ENCODE measurements around the gene C2orf68. TPM values are rescaled to one million over a fixed set of nuclear protein-coding genes. Genes with fewer than 3 reads are reported as not detected.
A peak's percentile ranks its signal among the peaks of the same experiment; 100 is the strongest.
"Not testable (repeated sequence)": the region's sequence is repeated elsewhere in the genome, so short reads cannot be mapped to it uniquely, and the experiment has no call there.

Gene C2orf68, protein sequence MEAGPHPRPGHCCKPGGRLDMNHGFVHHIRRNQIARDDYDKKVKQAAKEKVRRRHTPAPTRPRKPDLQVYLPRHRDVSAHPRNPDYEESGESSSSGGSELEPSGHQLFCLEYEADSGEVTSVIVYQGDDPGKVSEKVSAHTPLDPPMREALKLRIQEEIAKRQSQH
- total RNA-seq: 10 to 100 TPM; 21.3 to 22.4 TPM
- long read RNA-seq, partial matches to known transcripts: 0 of 8 reads
- long read RNA-seq, other reads (novel, unspliced or antisense): 4 of 8 reads

DNA sequence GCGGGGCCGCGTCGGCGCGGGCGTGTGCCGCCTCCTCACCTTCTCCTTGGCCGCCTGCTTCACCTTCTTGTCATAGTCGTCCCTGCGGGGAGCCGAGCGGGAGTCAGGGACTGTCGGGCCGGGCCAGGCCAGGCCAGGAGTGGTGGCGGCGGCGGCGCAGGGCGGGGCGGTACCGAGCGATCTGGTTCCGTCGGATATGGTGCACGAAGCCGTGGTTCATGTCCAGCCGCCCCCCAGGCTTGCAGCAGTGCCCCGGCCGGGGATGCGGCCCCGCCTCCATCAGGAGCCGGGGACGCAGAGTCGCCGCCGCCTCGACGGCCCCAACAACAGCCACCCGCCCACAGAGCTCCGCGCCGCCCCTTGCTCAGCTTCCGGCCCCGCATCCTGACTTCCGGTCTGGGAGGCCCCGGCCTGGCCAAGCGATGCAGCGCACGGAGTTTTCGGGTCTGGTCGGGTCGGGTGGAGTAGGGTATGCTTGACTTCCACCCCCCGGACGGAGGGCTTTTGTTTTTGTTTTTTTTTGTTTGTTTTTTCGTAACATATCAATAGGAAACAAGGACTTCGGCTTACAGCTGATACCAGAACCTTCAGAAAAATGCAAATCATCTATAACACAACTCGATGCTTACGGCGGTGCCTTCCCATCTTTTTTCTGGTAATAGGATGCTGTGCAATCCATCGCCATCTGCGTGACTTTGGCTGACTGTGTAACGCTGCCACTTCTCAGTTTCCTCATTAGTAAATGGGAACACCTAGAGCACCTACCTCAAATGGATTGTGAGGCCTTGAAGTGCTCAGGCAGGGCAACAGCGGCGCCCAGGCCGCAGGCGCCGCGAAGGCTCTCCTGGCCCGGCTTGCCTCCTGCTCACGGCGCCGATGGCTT, at the start of gene C2orf68:
TSS of gene C2orf68 (minus strand) at position 362 of the 883 bp plus-strand sequence. CDS start at position 280, 82 bp downstream.
- intact Hi-C loops (cut with DNase I): no loop called here
- DNase-seq (peak; percentile 94), ATAC-seq (peak; percentile 86 to 88)

DNA sequence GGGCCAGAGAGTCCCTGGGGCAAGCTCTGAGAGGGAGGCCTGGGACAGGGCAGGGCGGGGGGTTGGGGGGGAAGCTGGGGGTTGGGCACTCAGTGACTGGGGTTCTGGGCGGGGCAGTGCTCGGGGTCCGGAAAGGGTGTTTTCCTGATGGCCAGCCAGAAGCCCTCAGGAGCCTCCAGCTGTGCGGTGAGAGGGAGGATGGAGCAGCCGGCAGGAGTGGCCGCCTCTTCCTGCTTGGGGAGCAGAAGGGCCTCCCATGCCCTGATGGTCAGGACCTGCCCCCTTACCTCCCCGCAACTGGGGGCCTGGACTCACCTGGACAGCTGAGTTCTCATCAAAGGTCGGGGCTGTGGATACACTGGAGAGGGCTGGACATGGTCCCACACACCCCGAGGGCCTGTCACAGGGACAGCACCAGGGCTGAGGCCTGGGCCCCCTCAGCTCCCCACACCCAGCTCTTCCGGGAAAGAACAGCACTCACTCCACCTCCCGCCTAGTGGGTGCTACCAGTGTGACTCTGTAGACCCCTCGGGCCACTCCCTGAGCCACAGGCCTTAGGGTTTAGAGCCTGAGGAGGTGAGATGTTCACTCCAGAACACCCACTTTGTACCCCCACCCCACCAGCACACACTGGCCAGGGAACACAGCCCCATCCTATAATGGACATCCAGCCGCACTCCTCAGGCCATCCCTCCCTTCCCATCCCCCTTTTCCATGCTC, 49.4 kb upstream of the C2orf68 start:
- peak; percentile 22 to 31 for ATAC-seq
- intact Hi-C loops (cut with DNase I): no loop called here
- DNase-seq: peak; percentile 69

DNA sequence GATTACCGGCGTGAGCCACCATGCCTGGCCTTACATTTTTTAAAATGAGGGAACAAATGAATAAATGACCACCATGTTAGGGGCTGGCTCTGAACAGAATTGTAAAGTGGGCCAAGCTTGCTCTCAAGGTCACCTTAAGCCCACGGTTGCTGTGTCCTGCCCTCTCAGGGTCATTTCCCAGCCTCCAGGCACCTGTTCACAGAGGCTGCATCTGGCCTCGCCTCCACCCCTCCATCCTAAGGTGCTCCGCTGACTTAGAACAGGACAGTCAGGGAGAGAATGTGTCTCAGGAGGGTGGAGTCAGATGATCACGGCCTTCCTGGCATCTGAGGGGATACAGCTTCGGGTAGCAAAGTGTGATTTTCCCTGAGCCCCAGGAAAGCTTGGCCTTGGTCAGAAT, 48.9 kb upstream of the C2orf68 start:
- no peak for DNase-seq
- intact Hi-C loops (cut with DNase I): no loop called here
- no peak for ATAC-seq

- not testable (repeated sequence) for ATAC-seq
These were observed 48.4 kb upstream of the C2orf68 start for GRCh38 chr2:85660301-85660700.

DNA sequence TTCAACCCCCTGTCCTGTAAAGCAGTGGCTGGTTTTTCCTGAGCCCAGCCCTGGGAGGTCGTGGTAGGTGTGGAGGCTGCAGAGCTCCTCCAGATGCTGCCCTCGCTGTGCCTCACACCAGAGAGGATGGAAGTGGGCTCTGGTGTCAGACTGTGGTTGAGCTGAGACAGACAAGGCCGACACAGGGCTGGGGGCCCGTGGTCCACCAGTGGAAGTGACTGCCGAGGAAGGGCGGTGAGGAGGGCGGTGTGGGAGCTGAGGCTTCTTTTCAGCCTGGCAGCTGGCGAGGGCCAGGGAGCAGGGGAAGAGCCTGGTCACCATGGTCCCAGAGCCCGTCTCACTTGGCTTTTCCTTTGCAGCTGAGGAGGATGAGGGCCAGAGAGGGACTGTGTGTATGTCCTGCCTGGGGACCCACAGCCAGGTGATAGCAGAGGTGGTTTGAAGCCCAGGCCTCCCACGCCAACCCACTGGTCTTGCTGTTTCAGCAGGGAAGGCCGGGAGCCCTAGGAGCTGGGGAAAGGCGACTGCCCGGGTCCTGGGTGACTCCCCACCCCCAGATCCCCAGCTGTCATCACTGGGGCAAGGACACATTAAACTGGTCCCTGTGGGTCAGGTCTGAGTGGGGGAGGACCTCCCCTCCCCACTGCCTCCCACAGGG, 47.6 kb upstream of the C2orf68 start:
- no peak for DNase-seq
- ATAC-seq: no peak
- intact Hi-C loops (cut with DNase I): loop anchor here in 1 of 2 donors (10.0 kb wide), 1 partner anchor 45 kb away; no protein-coding TSS in a partner anchor

More at GRCh38 chr2:85660301-85660700, 48.4 kb upstream of the C2orf68 start:
- DNase-seq; intact Hi-C loops (cut with DNase I): not testable (repeated sequence)

DNA sequence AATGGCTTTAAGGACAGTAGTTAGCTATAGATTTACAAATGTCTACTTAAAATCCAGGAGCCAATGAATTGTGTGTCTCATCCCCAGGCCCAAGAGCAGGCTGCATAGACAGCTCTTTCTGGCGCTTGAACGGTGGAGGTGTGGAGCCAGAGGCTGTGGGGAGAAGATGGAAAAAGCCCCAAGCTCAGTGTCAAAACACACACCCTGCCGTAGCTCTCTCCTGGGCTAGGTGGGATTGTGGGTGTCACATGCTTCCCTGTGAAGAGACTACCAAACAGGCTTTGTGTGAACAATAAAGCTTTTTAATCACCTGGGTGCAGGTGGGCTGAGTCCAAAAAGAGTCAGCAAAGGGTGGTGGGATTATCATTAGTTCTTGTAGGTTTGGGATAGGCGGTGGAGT, 45.5 kb upstream of the C2orf68 start:
- not testable (repeated sequence) for ATAC-seq, DNase-seq
- intact Hi-C loops (cut with DNase I): loop anchor here in 1 of 2 donors (10.0 kb wide), 1 partner anchor 47 kb away; no protein-coding TSS in a partner anchor

- no peak for ATAC-seq
- DNase-seq: no peak
- intact Hi-C loops (cut with DNase I): loop anchor here in 1 of 2 donors (10.0 kb wide), 1 partner anchor 48 kb away; no protein-coding TSS in a partner anchor
These were observed 44.6 kb upstream of the C2orf68 start for GRCh38 chr2:85656468-85656867.

GRCh38 chr2:85655961-85656417, 44.1 kb upstream of the C2orf68 start:
- ATAC-seq: no peak
- intact Hi-C loops (cut with DNase I): loop anchor here in 1 of 2 donors (10.0 kb wide), 1 partner anchor 49 kb away; no protein-coding TSS in a partner anchor

GRCh38 chr2:85653996-85654395, 42.1 kb upstream of the C2orf68 start:
- no peak for DNase-seq
- intact Hi-C loops (cut with DNase I): loop anchor here in 1 of 2 donors (10.0 kb wide), 1 partner anchor 51 kb away; no protein-coding TSS in a partner anchor
- no peak for ATAC-seq

More at GRCh38 chr2:85655961-85656417, 44.1 kb upstream of the C2orf68 start:
- no peak for DNase-seq

GRCh38 chr2:85652056-85652455, 40.2 kb upstream of the C2orf68 start:
- intact Hi-C loops (cut with DNase I): loop anchor here in 1 of 2 donors (10.0 kb wide), 1 partner anchor 53 kb away; no protein-coding TSS in a partner anchor
- ATAC-seq (no peak), DNase-seq (no peak)

DNA sequence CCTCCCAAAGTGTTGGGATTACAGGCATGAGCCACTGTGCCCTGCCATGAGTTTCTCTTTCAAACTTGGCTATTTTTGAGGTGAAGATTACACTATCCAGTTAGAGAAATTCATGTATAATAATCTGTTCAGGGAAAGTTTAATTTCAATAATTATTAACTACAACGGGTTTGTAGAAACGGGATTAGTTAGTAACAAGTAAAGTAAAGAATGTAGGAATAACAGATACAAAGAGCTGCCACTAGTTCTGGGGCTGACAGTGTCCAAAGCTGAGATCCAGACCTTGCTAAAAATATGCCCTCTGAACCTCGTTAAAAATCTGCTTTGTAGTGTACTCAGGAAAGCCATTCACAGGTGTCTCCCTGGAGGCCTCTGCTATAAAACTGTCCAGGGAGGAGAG, 39.2 kb upstream of the C2orf68 start:
- intact Hi-C loops (cut with DNase I): loop anchor here in 1 of 2 donors (10.0 kb wide), 1 partner anchor 54 kb away; no protein-coding TSS in a partner anchor
- ATAC-seq: no peak
- DNase-seq: no peak

DNA sequence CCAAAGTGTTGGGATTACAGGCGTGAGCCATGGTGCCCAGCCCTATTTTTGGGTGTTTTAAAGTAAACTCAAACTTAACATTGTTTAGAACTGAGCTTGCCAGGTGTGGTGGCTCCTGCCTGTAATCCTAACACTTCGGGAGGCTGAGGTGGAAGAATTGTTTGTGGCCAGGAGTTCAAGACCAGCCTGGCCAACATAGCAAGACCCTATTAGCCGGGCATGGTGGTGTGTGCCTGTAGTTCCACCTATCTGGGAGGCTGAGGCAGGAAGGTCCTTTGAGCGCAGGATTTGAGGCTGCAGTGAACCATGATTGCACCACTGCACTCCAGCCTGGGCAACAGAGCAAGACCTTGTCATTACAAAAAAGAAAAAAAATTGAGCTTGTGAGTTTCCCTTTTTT, 38.6 kb upstream of the C2orf68 start:
- intact Hi-C loops (cut with DNase I): loop anchor here in 1 of 2 donors (10.0 kb wide), 1 partner anchor 54 kb away; no protein-coding TSS in a partner anchor
- no peak for DNase-seq
- ATAC-seq: no peak

GRCh38 chr2:85649201-85650190, 37.6 kb upstream of the C2orf68 start:
- intact Hi-C loops (cut with DNase I): loop anchor here in 1 of 2 donors (10.0 kb wide), 2 partner anchors 55 to 165 kb away; no protein-coding TSS in a partner anchor
- ATAC-seq (peak in 1 of 2 donors; percentile 51), DNase-seq (no peak)

DNA sequence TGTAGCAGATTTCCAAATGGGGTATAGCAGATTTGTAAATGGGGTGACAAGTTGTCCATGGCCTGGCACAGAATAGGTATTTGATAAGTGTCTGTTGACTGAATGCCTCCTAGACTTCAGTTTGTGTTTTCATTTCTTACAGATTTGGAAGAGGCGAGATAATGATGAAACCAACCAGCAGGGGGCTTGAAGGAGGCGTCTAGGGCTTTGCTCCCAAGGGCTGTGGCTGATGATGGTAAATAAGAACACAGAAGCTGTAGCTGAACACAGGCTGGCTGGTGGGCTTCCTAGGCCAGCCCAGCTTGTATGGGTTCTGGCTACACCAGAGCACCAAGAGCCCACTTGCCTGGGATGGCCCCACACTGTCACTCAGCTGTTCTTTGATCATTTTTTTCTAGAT, 36.8 kb upstream of the C2orf68 start:
- intact Hi-C loops (cut with DNase I): loop anchor here in 1 of 2 donors (10.0 kb wide), 1 partner anchor 166 kb away; no protein-coding TSS in a partner anchor
- ATAC-seq (peak in 1 of 2 donors; percentile 18), DNase-seq (no peak)

- intact Hi-C loops (cut with DNase I): loop anchor here in 1 of 2 donors (10.0 kb wide), 1 partner anchor 167 kb away; no protein-coding TSS in a partner anchor
These were observed 36.1 kb upstream of the C2orf68 start for GRCh38 chr2:85647823-85648526.

GRCh38 chr2:85646166-85646565, 34.3 kb upstream of the C2orf68 start:
- ATAC-seq (no peak), DNase-seq (no peak)
- intact Hi-C loops (cut with DNase I): loop anchor here in 1 of 2 donors (10.0 kb wide), 1 partner anchor 169 kb away; no protein-coding TSS in a partner anchor

More at GRCh38 chr2:85647823-85648526, 36.1 kb upstream of the C2orf68 start:
- ATAC-seq (no peak), DNase-seq (no peak)

All from left cardiac atrium (tissue), 4 donors.